GM12878 (cell line): Measurements from ENCODE around the gene PIK3R2. TPM values are rescaled to one million over a fixed set of nuclear protein-coding genes. Genes with fewer than 3 reads are reported as not detected.

Experiments used
- ATAC-seq: fragments of 200-7000 bp; cut with Tn5 transposase; 3 replicates; pipeline ENCODE4 v1.9.1; 2020; ENCODE audit warnings: mild to moderate bottlenecking, moderate library complexity
- BruUV-seq: library from RNA; stranded (reverse); fragments of 400-500 nt; replicated peaks from 2 replicates; lab custom pipeline; 2021; lab: Mats Ljungman, UMichigan
- CTCF ChIA-PET: fragments of 300-600 bp; sonication (Branson Sonifier 250); formaldehyde crosslinking; extraction: SDS; loops from one replicate; lab custom pipeline; 2021; ENCODE audit warnings: inconsistent platforms; lab: Yijun Ruan, JAX
- POLR2A ChIA-PET: fragments of 350-600 bp; formaldehyde crosslinking; extraction: SDS; loops from one replicate; lab custom pipeline; 2021; ENCODE audit warnings: inconsistent platforms; lab: Charles Lee
- RAD21 ChIA-PET: fragments of 300-600 bp; sonication (Branson Sonifier 250); formaldehyde crosslinking; loops from one replicate; lab custom pipeline; 2023; ENCODE audit warnings: antibody characterized with exemption; ENCODE audit not compliant: unreplicated experiment; lab: Charles Lee
- SMC1A ChIA-PET: fragments of 300-600 bp; sonication (Branson Sonifier 250); formaldehyde crosslinking; loops from one replicate; lab custom pipeline; 2023; ENCODE audit not compliant: unreplicated experiment, uncharacterized antibody; lab: Charles Lee
- DNase-seq: peaks from one replicate; pipeline ENCODE4 v3.0.0-alpha.2; 2011; ENCODE audit warnings: low read depth, low spot score
- FAIRE-seq: peaks from 3 replicates; lab custom pipeline; 2011; peaks lifted over from hg19 to GRCh38; lab: Jason Lieb, UNC
- H2AFZ ChIP-seq: 2 replicates; pipeline ENCODE4 v1.6.0; 2011; ENCODE audit warnings: low read depth, low read length, control low read depth; ENCODE audit not compliant: control insufficient read depth
- H3K27ac ChIP-seq: 2 replicates; pipeline ENCODE4 v1.5.1; 2011; ENCODE audit warnings: control low read depth; ENCODE audit not compliant: control insufficient read depth, insufficient read depth
- H3K27me3 ChIP-seq, 2 experiments: replicated peaks in 1 of 2; 2 replicates each; pipeline versions ENCODE4 v1.6.0 to v1.6.1; 2011; ENCODE audit warnings: low read length in 1 of 2; ENCODE audit not compliant: control insufficient read depth in 2 of 2, insufficient read depth in 2 of 2
- H3K36me3 ChIP-seq, 2 experiments: 2 replicates each; pipeline ENCODE4 v1.5.1; 2011; ENCODE audit warnings: low read length in 1 of 2; ENCODE audit not compliant: control insufficient read depth in 2 of 2, insufficient read depth in 2 of 2
- H3K4me1 ChIP-seq: 2 replicates; pipeline ENCODE4 v1.6.1; 2011; ENCODE audit warnings: mild to moderate bottlenecking, low read length, moderate library complexity, mixed read lengths; ENCODE audit not compliant: control insufficient read depth, insufficient read depth
- H3K4me2 ChIP-seq: 2 replicates; pipeline ENCODE4 v1.6.0; 2011; ENCODE audit warnings: control low read depth; ENCODE audit not compliant: control insufficient read depth, insufficient read depth
- H3K4me3 ChIP-seq: fragments of 200-600 bp; sonication (generic); 2 replicates; pipeline ENCODE4 v1.5.1; 2016
- H3K79me2 ChIP-seq: 2 replicates; pipeline ENCODE4 v1.6.0; 2011; ENCODE audit warnings: low read length; ENCODE audit not compliant: control insufficient read depth, insufficient read depth
- H3K9ac ChIP-seq: 2 replicates; pipeline ENCODE4 v1.8.0; 2011; ENCODE audit warnings: low read length, control low read depth, mixed read lengths; ENCODE audit not compliant: control insufficient read depth, insufficient read depth
- H3K9me3 ChIP-seq: replicated peaks from 3 replicates; pipeline ENCODE4 v1.5.1; 2011; ENCODE audit warnings: mild to moderate bottlenecking, low read length; ENCODE audit not compliant: control insufficient read depth, insufficient read depth
- H4K20me1 ChIP-seq: 2 replicates; pipeline ENCODE4 v1.6.0; 2011; ENCODE audit not compliant: control insufficient read depth, insufficient read depth
- BHLHE40 ChIP-seq, 2 experiments: fragments of 450-650 bp in 1 of 2; IDR thresholded peaks; 2 replicates each; pipeline ENCODE4 v1.6.1; 2011 to 2017; ENCODE audit warnings: low read depth in 2 of 2, borderline replicate concordance in 1 of 2, improper control_type of control experiment in 1 of 2, low read length in 1 of 2, mild to moderate bottlenecking in 1 of 2
- CHD2 ChIP-seq: IDR thresholded peaks from 2 replicates; pipeline ENCODE4 v1.6.1; 2011; ENCODE audit warnings: low read depth, low read length, improper control_type of control experiment, borderline replicate concordance
- EED ChIP-seq: sonication (generic); IDR thresholded peaks from 2 replicates; pipeline ENCODE4 v1.6.1; 2016; ENCODE audit warnings: antibody characterized with exemption, low read depth
- IKZF1 ChIP-seq: fragments of 450-650 bp; conservative IDR thresholded peaks from 2 replicates; pipeline ENCODE4 v1.6.1; 2017; ENCODE audit warnings: antibody characterized with exemption, mild to moderate bottlenecking
- NFYA ChIP-seq: IDR thresholded peaks from 2 replicates; pipeline ENCODE4 v1.6.1; 2011; ENCODE audit warnings: low read depth, mild to moderate bottlenecking, low read length, improper control_type of control experiment, borderline replicate concordance
- POLR2AphosphoS2 ChIP-seq: IDR thresholded peaks from 2 replicates; pipeline ENCODE4 v1.6.1; 2011; ENCODE audit warnings: low read depth, mild to moderate bottlenecking, low read length, improper control_type of control experiment, moderate library complexity
- RELA ChIP-seq: fragments of 450-650 bp; IDR thresholded peaks from 2 replicates; pipeline ENCODE4 v1.8.0; 2014; ENCODE audit warnings: borderline replicate concordance; ENCODE audit not compliant: partially characterized antibody
- SREBF1 ChIP-seq: IDR thresholded peaks from 2 replicates; pipeline ENCODE4 v1.6.1; 2012; ENCODE audit warnings: mild to moderate bottlenecking, low read length
- SUZ12 ChIP-seq: fragments of 200-600 bp; sonication (generic); IDR thresholded peaks from one replicate; pipeline ENCODE4 v1.6.1; 2018; ENCODE audit warnings: antibody characterized with exemption, mild to moderate bottlenecking; ENCODE audit not compliant: unreplicated experiment
- YY1 ChIP-seq: IDR thresholded peaks from 2 replicates; pipeline ENCODE4 v1.6.1; 2011; ENCODE audit warnings: low read depth, mild to moderate bottlenecking, low read length
- ZBTB40 ChIP-seq: fragments of 450-650 bp; IDR thresholded peaks from 2 replicates; pipeline ENCODE4 v1.6.1; 2016; ENCODE audit warnings: mild to moderate bottlenecking, moderate library complexity, borderline replicate concordance
- WGBS: methylation state at CpG from one replicate; pipeline ENCODE4 v1.1.6; 2016; ENCODE audit warnings: low lambda C conversion rate; ENCODE audit not compliant: insufficient replicate concordance, insufficient coverage; ENCODE audit errors: missing lambda C conversion rate; 5-methylcytosine and 5-hydroxymethylcytosine counted together
- in situ Hi-C: fragments of 300-500 bp; cut with MboI; formaldehyde crosslinking; loops from 9 replicates; pipeline ENCODE4 v1.14.3; 2018; ENCODE audit warnings: mixed read lengths
- intact Hi-C: fragments of 100-400 bp; cut with micrococcal nuclease; formaldehyde crosslinking; loops from one replicate; pipeline ENCODE4 v1.14.2; 2022; ENCODE audit not compliant: unreplicated experiment
- polyA plus RNA-seq, 11 experiments: library from polyadenylated mRNA; depleted of rRNA in 4 of 11; unstranded in 6 of 11; stranded (reverse) in 5 of 11; fragments of >200 nt; fragmentation: Nextera tagmentation in 4 of 11; fragmentation: Illumina TruSeq in 1 of 11; extraction: Ambion mirVana in 4 of 11; extraction: Trizol in 1 of 11; gene quantifications; 1 replicate in 1 of 11; 2 replicates in 10 of 11; pipeline versions ENCODE4 v1.2.1 to v1.2.3, GENCODE V29; 2011 to 2016; ENCODE audit warnings: inconsistent platforms in 2 of 11, missing spikeins in 2 of 11, low read depth in 1 of 11
- total RNA-seq, 4 experiments: library from RNA; depleted of rRNA in 3 of 4; stranded (reverse); fragments of >200 nt in 3 of 4; fragmentation: Illumina TruSeq in 1 of 4; extraction: Trizol in 1 of 4; gene quantifications; 2 replicates each; pipeline versions ENCODE4 v1.2.1 to v1.2.3, GENCODE V29; 2013 to 2021
- TF ChIP-seq, protein P1 (sequence below): fragments of 450-650 bp; IDR thresholded peaks from 2 replicates; pipeline ENCODE4 v1.6.1; 2018; ENCODE audit warnings: mild to moderate bottlenecking, low read depth, moderate library complexity; ENCODE audit not compliant: partially characterized antibody

The PIK3R2 gene
- total and polyA plus RNA-seq, 10 of the 15 experiments (the other 5 are each of a cell fraction or from before 2014, with no cell fraction given): 0.26 to 22.6 (median 2.5) TPM

GRCh38 chr19:18167975-18168645 lies 15.1 kb downstream of the PIK3R2 start (continued):
- TF ChIP-seq ZBTB40 (no peak), BHLHE40 (IDR thresholded peaks at IDR 0.05; ENCODE audit: borderline replicate concordance in 1 of 2, low read depth in 2 of 2, low read length in 1 of 2) (0 out of 4 replicates have a peak, but pooled peaks of 1 of the 2 experiments have one; percentile 37), CHD2 (0 out of 2 replicates have a peak, but pooled peaks have one; percentile 24)

GRCh38 chr19:18168673-18169381 lies 15.9 kb downstream of the PIK3R2 start:
- Histone ChIP-seq H4K20me1 (no peaks in the 10 kb centered on the region), H3K4me1 (peaks cover 48% of the 10 kb centered on the region), H3K36me3 (peaks cover 0 to 4% of the 10 kb centered on the region in 2 experiments; a peak in 3 of 4 replicates), H3K9me3 (no peaks in the 10 kb centered on the region), H3K4me2 (peak overlapping the region; percentile 85), H3K79me2 (peaks cover 4% of the 10 kb centered on the region), H3K27me3 (no peaks in the 10 kb centered on the region), H3K4me3 (no peak overlapping the region; the same call in 1 of the 2 replicates), H3K27ac (peak overlapping the region; percentile 97), H2AFZ (no peak overlapping the region), H3K9ac (peak overlapping the region; percentile 77)
- whole genome bisulfite sequencing: 89% methylated on average over 62 of the region's 66 CpGs
- SMC1A ChIA-PET: interaction anchor here (1.0 to 1.8 kb wide), 14 partner anchors 14 to 109 kb away, joined by 3 to 10 read pairs (median 4); no protein-coding TSS in a partner anchor
- intact Hi-C loops (loop anchor here (1.0 to 2.0 kb wide), 3 partner anchors 56 to 162 kb away; no protein-coding TSS in a partner anchor), in situ Hi-C loops (no loop called here)
- RAD21 ChIA-PET: interaction anchor here (0.7 to 2.3 kb wide), 17 partner anchors 13 to 214 kb away, joined by 3 to 14 read pairs (median 4); partner anchors contain the start of genes ARRDC2, MAST3, MPV17L2 and PIK3R2
- ATAC-seq: peak; percentile 31
- DNase-seq: no peak
- no peak for FAIRE-seq
- CTCF ChIA-PET: interaction anchor here (0.6 to 3.2 kb wide), 26 partner anchors 8 to 161 kb away, joined by 3 to 21 read pairs (median 4); partner anchors contain the start of genes ARRDC2, MAST3, MPV17L2 and PIK3R2
- BruUV-seq: no TSS peak
- POLR2A ChIA-PET: interaction anchor here (0.5 to 1.7 kb wide), 5 partner anchors 12 to 82 kb away, joined by 3 to 9 read pairs (median 5); no protein-coding TSS in a partner anchor
- TF ChIP-seq IKZF1 (peak; percentile 63), YY1 (no peak), POLR2AphosphoS2 (no peak), NFYA (no peak), EED (no peak), SUZ12 (no peak), SREBF1 (no peak), RELA (no peak)
- TF ChIP-seq, protein P1, sequence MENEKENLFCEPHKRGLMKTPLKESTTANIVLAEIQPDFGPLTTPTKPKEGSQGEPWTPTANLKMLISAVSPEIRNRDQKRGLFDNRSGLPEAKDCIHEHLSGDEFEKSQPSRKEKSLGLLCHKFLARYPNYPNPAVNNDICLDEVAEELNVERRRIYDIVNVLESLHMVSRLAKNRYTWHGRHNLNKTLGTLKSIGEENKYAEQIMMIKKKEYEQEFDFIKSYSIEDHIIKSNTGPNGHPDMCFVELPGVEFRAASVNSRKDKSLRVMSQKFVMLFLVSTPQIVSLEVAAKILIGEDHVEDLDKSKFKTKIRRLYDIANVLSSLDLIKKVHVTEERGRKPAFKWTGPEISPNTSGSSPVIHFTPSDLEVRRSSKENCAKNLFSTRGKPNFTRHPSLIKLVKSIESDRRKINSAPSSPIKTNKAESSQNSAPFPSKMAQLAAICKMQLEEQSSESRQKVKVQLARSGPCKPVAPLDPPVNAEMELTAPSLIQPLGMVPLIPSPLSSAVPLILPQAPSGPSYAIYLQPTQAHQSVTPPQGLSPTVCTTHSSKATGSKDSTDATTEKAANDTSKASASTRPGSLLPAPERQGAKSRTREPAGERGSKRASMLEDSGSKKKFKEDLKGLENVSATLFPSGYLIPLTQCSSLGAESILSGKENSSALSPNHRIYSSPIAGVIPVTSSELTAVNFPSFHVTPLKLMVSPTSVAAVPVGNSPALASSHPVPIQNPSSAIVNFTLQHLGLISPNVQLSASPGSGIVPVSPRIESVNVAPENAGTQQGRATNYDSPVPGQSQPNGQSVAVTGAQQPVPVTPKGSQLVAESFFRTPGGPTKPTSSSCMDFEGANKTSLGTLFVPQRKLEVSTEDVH: no peak
